ENCODE measurements around the gene TAS2R38.

GRCh38 chr7:141928845-141929195 is 44.8 kb downstream of the TAS2R38 start:
- TF ChIP-seq POLR2A (IDR thresholded peaks at IDR 0.05; ENCODE audit: low read depth) (no peak), EP300 (IDR thresholded peaks at IDR 0.05) (no peak), POLR2AphosphoS5 (IDR thresholded peaks at IDR 0.05) (no peak)
- TF ChIP-seq, protein P1, sequence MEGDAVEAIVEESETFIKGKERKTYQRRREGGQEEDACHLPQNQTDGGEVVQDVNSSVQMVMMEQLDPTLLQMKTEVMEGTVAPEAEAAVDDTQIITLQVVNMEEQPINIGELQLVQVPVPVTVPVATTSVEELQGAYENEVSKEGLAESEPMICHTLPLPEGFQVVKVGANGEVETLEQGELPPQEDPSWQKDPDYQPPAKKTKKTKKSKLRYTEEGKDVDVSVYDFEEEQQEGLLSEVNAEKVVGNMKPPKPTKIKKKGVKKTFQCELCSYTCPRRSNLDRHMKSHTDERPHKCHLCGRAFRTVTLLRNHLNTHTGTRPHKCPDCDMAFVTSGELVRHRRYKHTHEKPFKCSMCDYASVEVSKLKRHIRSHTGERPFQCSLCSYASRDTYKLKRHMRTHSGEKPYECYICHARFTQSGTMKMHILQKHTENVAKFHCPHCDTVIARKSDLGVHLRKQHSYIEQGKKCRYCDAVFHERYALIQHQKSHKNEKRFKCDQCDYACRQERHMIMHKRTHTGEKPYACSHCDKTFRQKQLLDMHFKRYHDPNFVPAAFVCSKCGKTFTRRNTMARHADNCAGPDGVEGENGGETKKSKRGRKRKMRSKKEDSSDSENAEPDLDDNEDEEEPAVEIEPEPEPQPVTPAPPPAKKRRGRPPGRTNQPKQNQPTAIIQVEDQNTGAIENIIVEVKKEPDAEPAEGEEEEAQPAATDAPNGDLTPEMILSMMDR (IDR thresholded peaks at IDR 0.05), result no peak
